Testis (tissue), 3 donors: ENCODE data around the gene SLC35F4. TPM values are rescaled to one million over a fixed set of nuclear protein-coding genes. Genes with fewer than 3 reads are reported as not detected.

ENCODE experiments used
- DNase-seq: peaks from one replicate; pipeline ENCODE4 v3.0.0-alpha.2; 2019
- H3K27ac ChIP-seq, 2 donors: fragments of 200-600 bp; sonication (generic); one replicate each; pipeline ENCODE4 v1.5.1; 2019
- H3K27me3 ChIP-seq: fragments of 200-600 bp; sonication (generic); one replicate; pipeline ENCODE4 v1.5.1; 2019
- H3K36me3 ChIP-seq: fragments of 200-600 bp; sonication (generic); one replicate; pipeline ENCODE4 v1.5.1; 2017; ENCODE audit warnings: low read depth; ENCODE audit errors: missing control alignments
- H3K4me1 ChIP-seq: fragments of 200-600 bp; sonication (generic); one replicate; pipeline ENCODE4 v1.5.1; 2019
- H3K4me3 ChIP-seq, 2 donors: fragments of 200-600 bp; sonication (generic); one replicate each; pipeline ENCODE4 v1.5.1; 2017 to 2019
- H3K9me3 ChIP-seq: fragments of 200-600 bp; sonication (generic); one replicate; pipeline ENCODE4 v1.5.1; 2017
- CTCF ChIP-seq, 3 experiments: fragments of 450-650 bp in 2 of 3; fragments of 200-600 bp in 1 of 3; sonication (generic) in 1 of 3; IDR thresholded peaks; one replicate each; pipeline ENCODE4 v1.5.1; 2016 to 2019; ENCODE audit warnings: antibody characterized with exemption in 3 of 3, mild to moderate bottlenecking in 2 of 3, moderate library complexity in 1 of 3
- POLR2A ChIP-seq: fragments of 450-650 bp; IDR thresholded peaks from one replicate; pipeline ENCODE4 v1.6.1; 2017; ENCODE audit warnings: antibody characterized with exemption, mild to moderate bottlenecking, moderate library complexity
- WGBS, 2 donors: methylation state at CpG; one replicate each; pipeline ENCODE4 v1.1.5; 2018; 5-methylcytosine and 5-hydroxymethylcytosine counted together
- intact Hi-C: fragments of 100-400 bp; cut with DNase I; formaldehyde crosslinking; loops from one replicate; pipeline ENCODE4 v1.15.1; 2023; ENCODE audit warnings: low total_unique reads
- polyA plus RNA-seq: library from polyadenylated mRNA; stranded (reverse); fragments of 350-450 nt; fragmentation: Illumina TruSeq; extraction: RNeasy Lipid Tissue Mini Kit (QIAGEN cat#74804); gene quantifications from one replicate; pipeline ENCODE4 v1.2.3, GENCODE V29; 2014; ENCODE audit warnings: low read depth, low replicate concordance; ENCODE audit not compliant: insufficient read depth
- total RNA-seq, 2 donors: library from RNA; depleted of rRNA; stranded (reverse); fragments of >200 nt; gene quantifications; one replicate each; pipeline ENCODE4 v1.2.3, GENCODE V29; 2016

The SLC35F4 gene
- total and polyA plus RNA-seq, 3 donors from 2014 or later, result 0.50 to 2.8 (median 2.3) TPM

DNA sequence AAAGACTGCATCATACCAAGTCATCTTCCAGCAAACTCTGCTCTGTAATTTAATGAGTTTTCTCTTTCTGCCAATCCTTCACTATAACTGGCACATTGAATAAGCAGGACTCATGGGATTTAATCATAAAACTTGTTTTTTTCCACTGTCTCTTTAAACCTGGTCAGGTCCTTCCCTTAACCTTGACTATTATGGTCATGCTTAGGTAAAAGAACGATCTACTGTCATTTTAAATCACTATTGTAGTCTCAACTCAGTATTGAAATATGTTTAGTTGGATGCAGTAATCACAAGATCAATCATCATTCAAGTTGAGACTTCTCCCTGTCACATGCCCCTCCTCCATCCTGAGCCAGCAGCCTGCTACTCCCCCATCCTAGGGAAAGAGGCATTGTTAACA lies 56.1 kb downstream of the SLC35F4 start:
- Histone ChIP-seq H3K36me3 (no peaks in the 10 kb centered on the region), H3K27ac (no peak overlapping the region), H3K4me1 (no peaks in the 10 kb centered on the region), H3K4me3 (no peak overlapping the region), H3K9me3 (no peaks in the 10 kb centered on the region), H3K27me3 (no peaks in the 10 kb centered on the region)
- WGBS, 2 donors, result 44 to 55% methylated on average over 1 of the region's 1 CpG
- TF ChIP-seq CTCF (IDR thresholded peaks at IDR 0.05) (no peak), POLR2A (no peak)
- intact Hi-C loops, result no loop called here
- DNase-seq, result no peak

DNA sequence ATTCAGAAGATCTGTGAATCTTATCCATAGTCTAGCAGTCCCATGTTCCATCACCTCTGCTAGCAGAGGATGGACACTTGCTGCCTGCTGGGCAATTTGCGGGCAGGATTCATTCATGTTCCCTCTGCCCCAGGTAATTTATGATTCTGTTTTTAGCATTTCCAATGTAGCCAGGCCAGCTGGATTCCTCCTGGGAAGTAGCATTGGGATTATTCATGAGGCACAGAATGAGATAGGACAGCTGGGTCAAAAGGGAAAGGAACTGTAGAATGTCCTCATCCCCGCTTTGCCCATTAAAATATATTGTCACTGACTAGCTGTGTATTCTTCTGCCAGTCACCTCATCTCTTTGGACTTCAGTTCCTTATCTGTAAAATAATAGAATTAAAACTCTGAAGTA lies 68.7 kb downstream of the SLC35F4 start:
- Histone ChIP-seq H3K4me3 (no peak overlapping the region), H3K4me1 (no peaks in the 10 kb centered on the region), H3K27me3 (no peaks in the 10 kb centered on the region), H3K9me3 (no peaks in the 10 kb centered on the region), H3K27ac (no peak overlapping the region), H3K36me3 (no peaks in the 10 kb centered on the region)
- 59 to 75% methylated on average over 2 of the region's 2 CpGs for WGBS, 2 donors
- intact Hi-C loops, result no loop called here
- DNase-seq, result no peak
- no peak for TF ChIP-seq CTCF (IDR thresholded peaks at IDR 0.05)

GRCh38 chr14:57796556-57796955 lies 69.3 kb downstream of the SLC35F4 start:
- H3K27ac ChIP-seq, result no peak overlapping the region
- intact Hi-C loops, result no loop called here
- TF ChIP-seq CTCF (IDR thresholded peaks at IDR 0.05) (no peak), POLR2A (no peak)
- no peak overlapping the region for H3K4me3 ChIP-seq
- no peaks in the 10 kb centered on the region for H3K9me3 ChIP-seq
- no peak for DNase-seq
- H3K4me1 ChIP-seq, result no peaks in the 10 kb centered on the region
- no peaks in the 10 kb centered on the region for H3K27me3 ChIP-seq
- H3K36me3 ChIP-seq, result no peaks in the 10 kb centered on the region

DNA sequence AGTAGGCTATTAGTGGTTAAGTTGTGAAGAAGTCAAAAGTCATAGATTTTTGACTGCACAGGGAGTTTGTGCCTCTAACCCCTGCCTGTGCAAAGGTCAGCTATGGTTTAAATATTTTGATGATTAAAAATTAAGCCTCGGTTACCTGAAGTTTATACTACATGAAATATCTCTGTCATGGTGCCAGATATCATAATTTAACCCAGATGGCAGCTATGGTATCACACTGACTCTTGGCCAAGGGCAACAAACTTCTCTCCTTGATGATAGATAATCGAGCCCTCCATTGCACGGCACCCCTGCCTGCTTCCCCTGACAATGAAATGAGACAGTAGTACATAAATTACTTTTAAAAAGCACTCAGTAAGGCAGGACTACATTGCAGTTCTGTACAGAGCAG lies 80.8 kb downstream of the SLC35F4 start:
- H3K27me3 ChIP-seq, result no peaks in the 10 kb centered on the region
- H3K4me1 ChIP-seq, result no peaks in the 10 kb centered on the region
- no peaks in the 10 kb centered on the region for H3K36me3 ChIP-seq
- no peak overlapping the region for H3K27ac ChIP-seq
- TF ChIP-seq POLR2A (no peak), CTCF (IDR thresholded peaks at IDR 0.05) (no peak)
- no peak for DNase-seq
- H3K9me3 ChIP-seq, result no peaks in the 10 kb centered on the region
- H3K4me3 ChIP-seq, result no peak overlapping the region
- intact Hi-C loops, result no loop called here
- WGBS, 2 donors, result 35 to 49% methylated on average over 3 of the region's 3 CpGs

DNA sequence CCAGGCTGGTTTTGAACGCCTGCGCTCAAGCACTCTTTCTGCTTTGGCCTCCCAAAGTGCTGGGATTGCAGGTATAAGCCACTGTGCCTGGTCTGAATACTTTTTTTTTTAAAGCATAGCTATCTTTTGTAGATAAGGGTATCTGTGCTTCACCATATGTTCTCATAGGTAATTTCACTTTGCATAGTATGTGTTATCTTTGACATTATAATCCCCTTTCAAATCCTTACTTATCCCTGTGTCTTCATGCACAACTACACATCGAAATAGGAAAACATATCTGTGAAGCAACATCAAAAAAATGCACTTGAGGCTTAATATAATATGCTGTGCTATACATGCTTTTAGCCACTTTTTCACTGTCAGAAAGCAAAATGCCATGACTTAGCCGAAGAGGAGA lies 94.1 kb downstream of the SLC35F4 start:
- TF ChIP-seq CTCF (IDR thresholded peaks at IDR 0.05) (no peak), POLR2A (no peak)

More for the DNA sequence above, 94.1 kb downstream of the SLC35F4 start:
- no peak overlapping the region for H3K27ac ChIP-seq
- 80 to 90% methylated on average over 4 of the region's 4 CpGs for whole genome bisulfite sequencing, 2 donors
- DNase-seq, result no peak
- H3K4me3 ChIP-seq, result no peak overlapping the region
- intact Hi-C loops, result no loop called here
- H3K36me3 ChIP-seq, result no peaks in the 10 kb centered on the region
- H3K4me1 ChIP-seq, result no peaks in the 10 kb centered on the region
- H3K9me3 ChIP-seq, result no peaks in the 10 kb centered on the region
- H3K27me3 ChIP-seq, result no peaks in the 10 kb centered on the region
